GM18508 (cell line): ENCODE measurements around the gene TMPRSS12.
"Not testable (repeated sequence)": the region's sequence is repeated elsewhere in the genome, so short reads cannot be mapped to it uniquely, and the experiment has no call there.

Experiments used
- ATAC-seq: cut with Tn5 transposase; IDR thresholded peaks from one replicate; pipeline ENCODE4 v1.9.1; 2021; ENCODE audit warnings: moderate number of reproducible peaks; ENCODE audit not compliant: insufficient read depth, unreplicated experiment

The TMPRSS12 gene

DNA sequence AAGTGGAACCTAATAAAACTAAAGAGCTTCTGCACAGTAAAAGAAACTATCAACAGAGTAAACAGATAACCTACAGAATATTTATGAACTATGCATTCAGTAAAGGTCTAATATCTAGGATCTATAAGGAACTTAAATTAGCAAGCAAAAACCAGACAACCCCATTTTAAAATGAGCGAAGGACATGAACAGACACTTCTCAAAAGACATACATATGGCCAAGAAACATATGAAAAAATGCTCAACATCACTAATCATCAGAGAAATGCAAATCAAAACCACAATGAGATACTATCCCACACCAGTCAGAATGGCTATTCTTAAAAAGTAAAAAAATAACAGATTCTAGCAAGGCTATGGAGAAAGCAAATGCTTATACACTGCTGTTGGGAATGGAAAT is 12.5 kb downstream of the TMPRSS12 start:
- ATAC-seq = not testable (repeated sequence)

DNA sequence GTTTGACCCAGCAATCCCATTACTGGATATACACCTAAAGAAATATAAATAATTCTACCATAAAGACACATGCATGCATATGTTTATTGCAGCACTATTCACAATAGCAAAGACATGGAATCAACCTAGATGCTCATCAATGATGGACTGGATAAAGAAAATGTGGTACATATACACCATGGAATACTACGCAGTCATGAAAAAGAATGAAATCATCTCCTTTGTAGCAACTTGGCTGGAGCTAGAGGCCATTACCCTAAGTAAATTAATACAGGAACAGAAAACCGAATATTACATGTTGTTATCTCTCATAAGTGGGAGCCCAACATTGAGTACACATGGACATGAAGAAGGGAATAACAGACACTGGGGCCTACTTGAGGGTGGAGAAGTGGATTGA is 13.0 kb downstream of the TMPRSS12 start:
- ATAC-seq = not testable (repeated sequence)

DNA sequence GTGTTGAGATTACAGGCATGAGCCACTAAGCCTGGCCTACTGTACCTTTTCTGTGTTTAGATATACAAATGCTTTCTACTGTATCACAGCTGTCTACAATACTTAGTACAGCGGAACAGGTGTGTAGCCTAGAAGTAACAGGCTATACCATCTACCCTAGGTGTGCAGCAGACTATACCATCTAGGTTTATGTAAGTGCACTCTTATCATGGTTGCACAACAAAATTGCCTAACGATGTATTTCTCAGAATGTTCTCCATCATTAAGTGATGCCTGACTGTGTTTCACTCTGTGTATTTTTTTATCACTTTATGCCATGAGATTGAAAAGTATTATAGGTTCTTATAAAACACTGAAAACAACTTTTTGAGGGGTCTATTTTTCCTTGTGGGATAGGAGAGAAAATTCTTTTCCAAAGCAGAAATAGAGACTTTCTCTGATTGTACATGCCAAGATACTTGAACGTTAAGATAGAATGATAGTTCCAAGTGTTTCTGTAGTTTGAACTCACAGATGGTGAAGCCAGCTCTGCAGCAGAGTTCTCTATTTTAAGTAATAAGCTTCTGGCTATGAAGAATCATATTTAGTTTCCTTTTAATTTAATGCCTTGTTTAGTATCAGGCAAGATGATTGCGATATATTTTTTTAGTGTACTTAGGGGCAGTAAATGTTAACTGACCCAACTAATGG is 17.0 kb downstream of the TMPRSS12 start:
- ATAC-seq = no peak

DNA sequence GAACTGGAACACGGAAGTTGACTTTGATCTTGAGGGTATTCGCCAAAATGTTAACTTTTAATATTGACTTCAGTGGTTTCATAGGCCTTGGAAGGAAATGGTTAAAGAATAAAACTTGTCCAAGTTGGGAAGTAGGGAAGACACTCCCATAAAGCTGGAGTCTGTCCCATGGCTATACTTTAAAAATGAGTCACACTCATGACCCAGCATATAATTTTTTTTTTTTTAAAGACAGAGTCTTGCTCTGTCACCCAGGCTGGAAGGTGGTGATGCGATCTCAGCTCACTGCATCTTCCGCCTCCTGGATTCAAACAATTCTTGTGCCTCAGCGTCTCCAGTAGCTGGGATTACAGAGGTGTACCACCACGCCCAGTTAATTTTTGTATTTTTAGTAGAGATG is 19.6 kb downstream of the TMPRSS12 start:
- ATAC-seq = no peak

DNA sequence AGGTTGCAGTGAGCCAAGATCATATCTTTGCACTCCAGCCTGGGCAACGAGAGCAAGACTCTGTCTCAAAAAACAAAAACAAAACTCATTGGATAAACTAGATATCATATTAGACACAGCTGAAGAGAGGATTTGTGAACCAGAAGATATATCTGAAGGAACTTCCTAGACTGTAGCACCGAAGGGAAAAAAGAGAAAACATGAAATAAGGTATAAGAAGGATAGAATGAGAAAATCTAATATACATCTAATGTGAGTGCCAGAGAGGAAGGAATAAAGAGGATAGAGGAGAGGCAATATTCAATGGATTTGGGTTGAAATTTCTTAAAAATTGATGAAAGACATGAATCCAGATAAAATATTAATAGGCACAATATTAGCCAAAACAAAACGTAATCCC is 22.5 kb downstream of the TMPRSS12 start:
- ATAC-seq = no peak

DNA sequence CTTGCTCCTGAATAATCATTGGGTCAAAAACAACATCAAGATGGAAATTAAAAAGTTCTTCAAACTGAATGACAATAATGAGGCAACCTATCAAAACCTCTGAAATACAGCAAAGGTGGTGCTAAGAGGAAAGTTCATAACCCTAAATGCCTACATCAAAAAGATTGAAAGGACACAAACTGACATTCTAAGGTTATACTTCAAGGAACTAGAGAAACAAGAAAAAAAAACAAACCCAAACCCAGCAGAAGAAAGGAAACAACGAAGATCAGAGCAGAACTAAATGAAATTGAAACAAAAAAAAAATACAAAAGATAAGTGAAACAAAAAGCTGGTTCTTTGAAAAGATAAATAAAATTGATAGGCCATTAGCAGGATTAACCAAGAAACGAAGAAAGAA is 26.2 kb downstream of the TMPRSS12 start:
- ATAC-seq = not testable (repeated sequence)

DNA sequence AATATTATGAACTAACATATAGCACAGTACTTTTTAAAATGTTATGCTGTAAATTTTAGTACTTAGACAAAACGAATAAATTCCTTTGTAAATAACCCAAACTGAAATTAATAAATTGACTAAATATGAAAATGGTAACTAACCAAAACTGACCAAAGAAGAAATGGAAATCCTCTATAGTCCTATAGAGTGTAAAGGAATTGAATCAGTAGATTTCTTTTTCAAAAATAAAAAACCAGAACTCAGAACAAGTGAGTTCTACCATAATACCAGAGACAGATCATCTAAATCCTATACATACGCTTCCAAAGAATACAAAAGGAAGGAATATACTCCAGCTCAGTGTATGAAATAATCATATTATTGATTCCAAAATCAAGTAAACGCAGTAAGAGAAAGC is 39.8 kb downstream of the TMPRSS12 start:
- ATAC-seq = no peak

DNA sequence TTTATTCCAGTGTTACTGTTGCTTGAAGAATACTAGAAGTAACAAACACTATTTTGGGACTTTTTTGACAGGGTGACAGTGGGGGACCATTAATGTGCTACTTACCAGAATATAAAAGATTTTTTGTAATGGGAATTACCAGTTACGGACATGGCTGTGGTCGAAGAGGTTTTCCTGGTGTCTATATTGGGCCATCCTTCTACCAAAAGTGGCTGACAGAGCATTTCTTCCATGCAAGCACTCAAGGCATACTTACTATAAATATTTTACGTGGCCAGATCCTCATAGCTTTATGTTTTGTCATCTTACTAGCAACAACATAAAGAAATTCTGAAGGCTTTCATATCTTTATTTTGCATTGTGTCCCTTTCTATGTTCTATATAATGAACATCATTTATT is 44.5 kb downstream of the TMPRSS12 start:
- no peak for ATAC-seq

DNA sequence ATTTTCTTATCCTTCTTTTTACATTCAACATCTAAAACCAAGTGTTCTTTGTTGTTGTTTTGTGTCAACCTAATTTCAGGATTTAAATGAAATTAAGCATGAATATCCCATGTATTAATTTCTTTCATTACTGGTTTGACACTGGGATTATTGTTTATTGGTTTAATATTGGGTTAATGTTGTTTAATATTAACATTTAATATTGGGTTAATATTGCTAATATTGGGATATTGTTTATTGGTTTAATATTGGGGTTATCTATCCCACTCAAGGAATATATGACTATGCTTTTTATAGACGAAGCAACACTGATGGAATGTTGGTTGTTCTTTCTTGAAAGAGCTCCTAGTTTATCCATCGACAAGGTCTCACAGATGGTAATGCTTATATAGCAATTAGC is 45.9 kb downstream of the TMPRSS12 start:
- ATAC-seq = no peak

DNA sequence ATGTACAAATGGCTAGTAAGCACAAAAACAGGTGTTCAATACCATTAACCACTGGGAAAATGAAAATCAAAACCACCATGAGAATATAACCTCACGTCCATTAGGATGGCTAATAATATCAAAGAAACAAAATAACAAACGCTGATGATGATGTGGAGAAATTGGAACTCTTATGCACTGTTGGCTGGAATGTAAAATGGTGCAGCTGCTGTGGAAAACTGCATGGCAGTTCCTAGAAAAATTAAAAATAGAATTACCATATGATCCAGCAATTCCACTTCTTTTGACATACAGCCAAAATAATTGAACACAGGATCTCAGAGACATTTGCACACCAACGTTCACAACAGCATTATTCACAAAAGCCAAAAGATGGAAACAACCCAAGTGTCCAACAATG is 51.5 kb downstream of the TMPRSS12 start:
- ATAC-seq = no peak

DNA sequence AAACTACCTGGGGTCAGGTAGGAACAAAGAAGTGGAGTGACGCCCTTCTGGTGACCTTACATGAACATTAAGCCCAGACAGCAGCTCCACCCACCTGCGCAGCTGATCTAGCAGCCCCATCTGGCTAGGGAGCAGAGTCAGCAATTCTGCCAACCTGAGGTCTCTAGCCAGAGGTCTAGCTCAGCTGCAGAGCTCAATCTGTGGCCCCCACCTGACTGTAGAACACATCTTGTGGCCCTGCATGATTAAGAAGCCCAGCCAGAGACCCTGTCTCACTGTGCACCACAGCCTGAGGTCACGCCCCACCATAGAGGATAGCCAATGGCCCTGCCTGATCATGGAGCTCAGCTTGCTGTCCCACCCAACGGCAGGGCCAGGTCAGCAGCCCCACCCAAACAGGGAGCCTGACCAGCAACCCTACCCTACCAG is 59.0 kb downstream of the TMPRSS12 start:
- ATAC-seq = no peak

DNA sequence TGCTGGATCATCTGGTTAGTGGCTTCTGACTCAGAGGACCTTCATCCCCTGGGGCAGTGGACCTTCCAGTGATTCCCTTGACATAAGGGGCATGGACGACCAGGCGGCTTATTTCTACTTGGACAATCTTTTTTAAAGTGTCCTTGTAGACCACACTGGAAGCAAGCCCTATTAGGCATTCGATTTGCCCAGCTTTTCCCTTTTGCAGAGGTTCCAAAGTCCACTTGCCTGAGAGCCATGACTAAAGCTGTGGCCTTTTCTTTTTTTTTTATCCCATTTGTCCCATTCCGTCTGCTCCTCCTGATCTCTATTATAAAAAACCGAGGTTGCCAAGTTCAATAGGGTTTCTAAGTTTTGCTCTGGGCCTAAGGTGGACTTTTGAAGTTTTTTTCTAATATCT is 65.8 kb downstream of the TMPRSS12 start:
- not testable (repeated sequence) for ATAC-seq

DNA sequence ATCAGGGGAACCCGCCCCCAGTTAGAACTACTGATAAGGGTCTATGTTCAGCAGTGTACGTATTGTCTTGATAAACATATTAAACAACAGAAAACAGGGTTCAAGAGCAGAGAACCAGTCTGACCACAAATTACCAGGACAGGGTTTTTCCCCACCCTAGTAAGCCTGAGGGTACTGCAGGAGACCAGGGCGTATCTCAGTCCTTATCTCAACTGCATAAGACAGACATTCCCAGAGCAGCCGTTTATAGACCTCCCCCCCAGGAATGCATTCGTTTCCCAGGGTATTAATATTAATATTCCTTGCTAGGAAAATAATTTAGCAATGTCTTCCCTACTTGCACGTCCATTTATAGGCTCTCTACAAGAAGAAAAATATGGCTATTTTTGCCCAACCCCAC is 69.6 kb downstream of the TMPRSS12 start:
- not testable (repeated sequence) for ATAC-seq

DNA sequence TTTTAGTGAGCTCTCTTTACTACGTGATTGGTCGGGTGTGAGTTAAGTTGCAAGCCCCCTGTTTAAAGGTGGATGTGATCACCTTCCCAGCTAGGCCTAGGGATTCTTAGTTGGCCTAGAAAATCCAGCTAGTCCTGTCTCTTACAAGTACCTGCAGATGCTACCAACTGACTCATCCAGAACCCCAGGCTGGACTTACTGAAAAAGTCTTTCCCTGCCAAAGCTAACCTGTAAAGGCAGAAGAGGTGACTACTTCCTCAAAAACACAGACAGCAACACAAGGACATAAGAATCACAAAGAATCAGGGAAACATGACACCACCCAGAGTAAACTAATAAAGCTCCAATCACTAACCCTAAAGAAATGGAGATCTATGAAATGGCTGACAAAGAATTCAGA is 70.5 kb downstream of the TMPRSS12 start:
- no peak for ATAC-seq

DNA sequence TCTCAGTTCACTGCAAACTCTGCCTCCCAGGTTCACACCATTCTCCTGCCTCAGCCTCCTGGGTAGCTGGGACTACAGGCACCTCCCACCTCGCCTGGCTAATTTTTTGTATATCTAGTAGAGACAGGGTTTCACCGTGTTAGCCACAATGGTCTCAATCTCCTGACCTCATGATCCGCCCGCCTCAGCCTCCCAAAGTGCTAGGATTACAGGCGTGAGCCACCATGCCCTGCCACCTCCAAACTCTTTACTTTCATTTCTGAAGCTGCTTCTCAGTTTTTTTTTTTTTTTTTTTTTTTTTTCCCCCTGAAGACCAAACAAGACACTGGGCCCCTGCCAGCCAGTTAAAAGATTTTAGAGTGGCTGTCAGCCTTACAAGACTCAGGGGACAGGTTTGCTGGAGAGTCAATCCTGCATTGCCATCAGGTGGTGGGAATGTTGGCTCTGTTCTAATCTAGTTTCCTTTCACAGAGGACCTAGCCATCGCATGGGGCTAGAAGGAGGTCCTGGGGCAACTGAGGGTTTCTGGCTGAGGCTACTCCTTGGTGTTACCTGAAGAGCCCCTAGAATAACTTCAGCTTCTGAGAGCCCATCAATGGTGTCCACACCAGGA is 72.3 kb downstream of the TMPRSS12 start:
- ATAC-seq = no peak

DNA sequence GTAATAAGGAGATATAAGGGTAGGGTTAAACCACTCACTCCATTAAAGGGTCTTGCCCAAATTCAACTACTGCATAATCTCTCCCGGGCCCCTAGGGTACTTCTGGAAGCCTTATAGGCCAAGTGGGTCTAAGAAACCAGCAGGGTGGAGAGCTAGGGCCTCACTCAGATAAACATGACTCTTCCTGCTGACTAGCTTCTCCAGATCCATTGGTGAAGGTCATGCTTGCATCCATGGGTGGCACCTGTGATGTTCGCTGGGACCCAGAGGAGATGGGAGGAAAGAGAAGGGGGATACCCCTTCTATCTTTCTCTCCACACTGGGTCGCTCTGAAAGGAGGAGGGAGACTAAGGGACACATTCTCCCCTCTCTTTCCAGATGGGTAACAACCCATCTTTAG is 73.6 kb downstream of the TMPRSS12 start:
- ATAC-seq = no peak

DNA sequence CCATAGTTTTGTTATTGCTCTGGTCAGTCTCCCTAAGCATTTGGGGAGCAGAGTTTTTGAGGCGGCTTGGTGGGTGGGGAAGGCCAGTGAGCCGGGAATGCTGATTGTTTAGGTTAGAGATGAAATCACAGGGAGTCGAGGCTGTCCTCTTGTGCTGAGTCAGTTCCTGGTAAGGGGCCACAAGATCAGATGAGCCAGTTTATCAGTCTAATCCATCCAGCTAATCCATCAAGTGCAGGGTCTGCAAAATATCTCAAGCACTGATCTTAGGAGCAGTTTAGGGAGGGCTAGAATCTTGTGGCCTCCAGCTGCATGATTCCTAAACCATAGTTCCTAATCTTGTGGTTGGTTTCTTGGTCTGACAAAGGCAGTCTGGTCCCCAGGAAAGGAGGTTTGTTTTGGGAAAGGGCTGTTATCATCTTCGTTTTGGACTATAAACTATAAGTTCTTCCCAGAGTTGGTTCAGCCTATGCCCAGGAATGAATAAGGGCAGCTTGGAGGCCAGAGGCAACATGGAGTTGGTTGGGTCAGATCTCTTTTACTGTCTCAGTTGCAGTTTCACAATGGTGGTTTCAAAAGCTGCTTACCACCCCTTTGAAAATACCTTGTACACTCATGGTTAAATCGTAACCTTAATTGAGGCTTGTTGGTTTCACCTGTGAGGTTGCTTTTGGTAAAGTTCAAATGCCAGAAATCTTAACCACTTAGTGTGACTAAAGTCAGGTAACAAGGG is 76.0 kb downstream of the TMPRSS12 start:
- no peak for ATAC-seq

DNA sequence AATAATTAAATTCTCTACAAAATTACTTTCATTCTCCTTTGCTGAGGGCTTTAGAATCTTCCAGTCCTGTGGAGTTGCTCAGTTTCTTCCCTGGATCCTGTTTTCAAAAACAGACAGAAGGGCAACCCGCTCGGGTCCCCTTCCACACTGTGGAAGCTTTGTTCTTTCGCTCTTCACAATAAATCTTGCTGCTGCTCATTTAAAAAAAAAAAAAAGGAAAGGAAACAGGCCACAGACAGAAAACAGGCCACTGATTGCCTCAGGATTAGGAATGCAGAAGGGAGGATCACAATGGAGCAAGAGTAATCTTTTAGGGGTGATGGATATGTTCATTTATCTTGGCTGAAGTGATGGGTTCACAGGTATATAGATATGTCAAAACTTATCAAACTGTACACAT is 80.1 kb downstream of the TMPRSS12 start:
- ATAC-seq = no peak

DNA sequence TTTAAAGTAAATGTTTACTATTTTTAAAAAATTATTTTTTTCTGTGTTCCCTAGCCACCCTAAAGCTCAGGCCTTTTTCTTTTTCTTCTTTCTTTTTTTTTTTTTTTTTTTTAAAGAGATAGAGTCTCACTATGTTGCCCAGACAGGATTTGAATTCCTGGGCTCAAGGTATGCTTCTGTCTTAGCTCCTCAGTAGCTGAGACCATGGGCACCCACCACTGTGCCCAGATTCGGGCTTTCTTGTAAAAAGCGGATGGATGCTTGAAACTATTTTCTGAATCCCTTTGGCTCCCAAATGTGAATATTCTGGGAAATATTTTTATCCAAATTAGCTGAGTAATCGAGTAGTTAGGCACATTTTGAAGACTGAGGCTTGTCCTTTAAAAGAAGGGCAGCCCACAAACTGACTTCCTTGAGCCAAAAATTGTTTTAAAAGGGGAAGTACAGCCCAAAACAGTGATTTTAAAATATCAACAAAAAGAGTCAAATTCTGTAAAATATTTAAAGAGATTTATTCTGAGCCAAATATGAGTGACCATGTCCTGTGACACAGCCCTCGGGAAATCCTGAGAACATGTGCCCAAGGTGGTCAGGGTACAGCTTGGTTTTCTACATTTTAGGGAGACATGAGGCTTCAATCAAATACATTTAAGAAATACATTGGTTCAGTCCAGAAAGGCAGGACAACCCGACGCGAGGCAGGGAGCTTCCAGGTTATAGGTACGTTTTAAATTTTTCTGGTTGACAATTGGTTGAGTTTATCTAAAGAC is 80.8 kb downstream of the TMPRSS12 start:
- ATAC-seq = no peak

DNA sequence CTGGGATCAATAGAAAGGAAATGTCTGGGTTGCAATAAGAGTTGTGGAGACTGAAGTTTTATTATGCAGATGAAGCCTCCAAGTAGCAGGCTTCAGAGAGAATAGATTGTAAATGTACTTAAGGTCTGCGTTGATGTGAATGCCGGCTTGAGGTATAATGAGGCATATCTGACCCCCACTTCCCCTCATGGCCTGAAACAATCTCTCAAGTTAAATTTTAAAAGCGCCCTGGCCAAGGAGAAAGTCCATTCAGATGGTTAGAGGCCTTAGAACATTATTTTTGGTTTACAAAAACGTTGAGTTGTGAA is 81.4 kb downstream of the TMPRSS12 start:
- no peak for ATAC-seq
